Pancreas (tissue), 10 donors: ENCODE measurements around the gene ST6GAL1. TPM values are rescaled to one million over a fixed set of nuclear protein-coding genes. Genes with fewer than 3 reads are reported as not detected.

Experiments used
- ATAC-seq, 4 donors: fragments of 200-7000 bp; cut with Tn5 transposase; one replicate each; pipeline versions ENCODE4 v1.8.0 to v1.9.1; 2020; ENCODE audit warnings: mild to moderate bottlenecking in 4 of 4, moderate library complexity in 4 of 4
- DNase-seq, 6 donors: peaks; one replicate each; pipeline ENCODE4 v3.0.0-alpha.2; 2020
- FAIRE-seq: peaks from 2 replicates; lab custom pipeline; 2012; peaks lifted over from hg19 to GRCh38; lab: Jason Lieb, UNC
- H3K27ac ChIP-seq, 4 donors: fragments of 200-600 bp; sonication (generic); 1 replicate in 3 of 4; 2 replicates in 1 of 4; pipeline versions ENCODE4 v1.5.0 to v1.8.0; 2020
- H3K27me3 ChIP-seq, 4 donors: fragments of 200-600 bp; one replicate each; pipeline ENCODE4 v1.8.0; 2021
- H3K36me3 ChIP-seq, 3 donors: fragments of 200-600 bp; sonication (generic) in 1 of 3; one replicate each; pipeline versions ENCODE4 v1.5.0 to v1.8.0; 2020 to 2021
- H3K4me1 ChIP-seq, 3 donors: fragments of 200-600 bp; one replicate each; pipeline ENCODE4 v1.8.0; 2021
- H3K4me3 ChIP-seq, 4 donors: fragments of 200-600 bp; sonication (generic) in 2 of 4; one replicate each; pipeline versions ENCODE4 v1.5.0 to v1.8.0; 2020 to 2021
- H3K9me3 ChIP-seq, 4 donors: fragments of 200-600 bp; one replicate each; pipeline ENCODE4 v1.8.0; 2021
- CTCF ChIP-seq, 4 donors: fragments of 200-600 bp; sonication (generic) in 3 of 4; IDR thresholded peaks; one replicate each; pipeline versions ENCODE4 v1.5.0 to v1.8.0; 2021; ENCODE audit warnings: antibody characterized with exemption in 4 of 4
- WGBS, 2 donors: extraction: QIAGEN DNeasy Blood & Tissue Kit; methylation state at CpG; one replicate each; pipeline ENCODE4 v1.1.7; 2013; 5-methylcytosine and 5-hydroxymethylcytosine counted together
- intact Hi-C, 3 donors: fragments of 100-400 bp; cut with DNase I; formaldehyde crosslinking; loops; one replicate each; pipeline versions ENCODE4 v1.11.1 to v1.14.2; 2022
- polyA plus RNA-seq, 2 donors: library from polyadenylated mRNA; stranded (reverse); fragments of 200-250 nt; gene quantifications; one replicate each; pipeline ENCODE4 v1.2.3, GENCODE V29; 2013
- total RNA-seq, 6 donors: library from RNA; stranded (reverse); fragmentation: NEBNext Ultra II Directional in 4 of 6; extraction: Animal tissue kit (Norgen Biotek cat#: 25700) in 4 of 6; gene quantifications; one replicate each; pipeline versions ENCODE4 v1.2.1 to v1.2.4, GENCODE V29; 2021 to 2023
- donor health status: healthy with polysubstance abuse.
- donor health status: DM: no; HTN: no; CAD: no; lungs with moderate emphysema.
- donor health status: DM: no; HTN: no; CAD: no.
- donor health status: control.
- donor health status: control.
- donor health status: Bipolar disorder and iron deficiency.
- donor health status: DM: yes; HTN: yes; CAD: no.
- donor health status: DM: no; HTN: no; CAD: no.
- donor health status: DM: no; HTN: no; CAD: no.
- donor health status: DM: yes; HTN: yes; CAD: no.

The ST6GAL1 gene
- total and polyA plus RNA-seq, 8 donors, result 4.8 to 36.6 (median 8.3) TPM

DNA sequence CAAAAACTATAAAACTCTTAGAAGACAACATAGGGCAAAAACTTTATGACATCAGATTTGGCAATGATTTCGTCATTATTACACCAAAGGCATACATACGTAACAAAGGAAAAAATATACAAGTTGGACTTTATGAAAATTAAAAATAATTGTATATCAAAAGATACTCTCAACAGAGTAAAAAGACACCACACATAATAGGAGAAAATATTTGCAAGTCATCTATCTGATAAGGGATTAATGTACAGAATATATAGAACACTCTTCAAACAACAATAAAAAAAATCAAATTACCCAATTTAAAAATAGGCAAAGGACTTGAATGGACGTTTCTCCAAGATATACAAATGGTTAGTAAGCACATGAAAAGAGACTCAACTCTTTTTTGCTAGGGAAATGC, 131.4 kb downstream of the ST6GAL1 start:
- no peak for ATAC-seq
- H3K36me3 ChIP-seq, result no peaks in the 10 kb centered on the region
- H3K27me3 ChIP-seq, result no peaks in the 10 kb centered on the region
- H3K4me1 ChIP-seq, result peaks cover 0 to 7% (median 5%) of the 10 kb centered on the region in 3 donors
- intact Hi-C loops, result no loop called here
- 62 to 71% methylated on average over 3 of the region's 3 CpGs for WGBS, 2 donors
- no peak for TF ChIP-seq CTCF (IDR thresholded peaks at IDR 0.05)
- H3K4me3 ChIP-seq, result no peak overlapping the region
- peak overlapping the region in 1 of 4 donors; percentile 14 for H3K27ac ChIP-seq
- no peak for FAIRE-seq
- DNase-seq, result no peak
- H3K9me3 ChIP-seq, result peaks cover 0 to 4% (median 0%) of the 10 kb centered on the region in 4 donors

DNA sequence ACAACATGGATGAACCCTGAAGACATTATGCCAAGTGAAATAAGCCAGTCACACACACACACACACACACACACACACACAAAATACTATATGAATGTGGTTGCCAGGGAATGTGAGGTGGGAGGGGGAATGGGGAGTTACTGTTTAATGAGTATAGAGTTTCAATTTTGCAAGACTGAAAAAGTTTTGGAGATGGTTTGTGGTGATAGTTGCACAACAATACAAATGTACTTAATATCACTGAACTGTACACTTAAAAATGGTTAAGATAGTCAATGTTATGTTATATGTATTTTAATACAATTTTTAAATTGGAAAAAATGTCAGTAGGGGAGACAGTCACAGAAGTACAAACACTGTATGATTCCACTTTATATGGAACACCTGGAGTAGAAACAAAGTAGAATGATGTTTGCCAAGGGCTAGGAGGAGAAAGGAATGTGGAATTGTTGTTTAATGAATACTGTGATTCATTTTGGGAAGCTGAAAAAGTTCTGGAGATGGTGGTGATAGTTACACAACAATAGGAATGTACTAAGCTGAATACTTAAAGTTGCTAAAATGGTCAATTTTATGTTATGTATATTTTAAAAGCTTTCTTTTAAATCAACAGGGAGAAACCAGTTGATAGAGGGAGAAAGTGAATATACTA, 132.3 kb downstream of the ST6GAL1 start:
- peak; percentile 29 to 45 (median 36) for ATAC-seq
- DNase-seq, result no peak
- H3K27ac ChIP-seq, result peak overlapping the region in 3 of 4 donors; percentile 64 to 73 (median 65)

DNA sequence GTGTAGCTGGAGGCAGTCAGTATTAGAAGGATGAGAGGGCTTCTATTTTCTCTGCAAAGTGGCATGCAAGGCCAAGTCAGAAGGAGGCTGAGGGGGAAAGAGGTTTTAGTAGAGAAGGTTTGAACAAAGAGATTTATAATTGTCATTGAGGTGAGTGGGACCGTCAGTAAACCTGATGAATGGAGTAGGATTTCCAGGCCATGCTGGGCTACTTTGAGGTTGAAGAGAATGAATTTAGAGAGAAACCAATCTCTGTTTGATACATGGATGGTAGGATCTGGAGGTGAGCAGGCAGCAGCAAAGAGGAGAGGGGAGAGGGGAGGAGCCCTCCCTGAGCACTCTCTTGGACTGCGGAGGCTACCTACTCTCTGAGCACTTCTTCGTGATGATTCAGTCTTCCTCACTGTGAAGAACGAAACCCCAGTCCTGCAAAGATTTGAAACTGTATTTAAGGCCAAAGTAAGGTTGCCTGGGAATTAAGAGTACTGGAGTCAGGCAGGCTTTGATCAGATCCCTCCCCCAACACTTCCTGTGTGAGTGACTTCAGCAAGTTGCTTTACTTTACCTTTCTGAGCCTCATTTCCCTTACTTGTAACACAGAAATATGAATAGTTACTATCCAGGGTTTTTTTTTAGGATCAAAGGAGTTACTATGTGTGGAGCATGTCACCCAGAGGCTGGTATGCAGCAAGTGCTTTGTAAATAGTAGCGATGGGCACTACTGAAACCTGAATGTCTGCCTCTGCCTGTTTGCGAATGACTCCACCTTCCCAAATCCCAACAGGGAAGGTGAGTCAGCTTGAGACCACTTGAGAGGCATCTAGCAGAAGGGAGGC, 133.2 kb downstream of the ST6GAL1 start:
- no peak for DNase-seq
- ATAC-seq, result peak in 3 of 4 donors; percentile 39 to 63 (median 55)
- Histone ChIP-seq H3K36me3 (no peaks in the 10 kb centered on the region), H3K4me3 (no peak overlapping the region), H3K9me3 (peaks cover 0 to 4% (median 0%) of the 10 kb centered on the region in 4 donors), H3K4me1 (peaks cover 0 to 7% (median 5%) of the 10 kb centered on the region in 3 donors), H3K27me3 (no peaks in the 10 kb centered on the region), H3K27ac (peak overlapping the region; percentile 10 to 73 (median 64))
- no peak for TF ChIP-seq CTCF (IDR thresholded peaks at IDR 0.05)
- 40 to 43% methylated on average over 6 of the region's 6 CpGs for WGBS, 2 donors
- intact Hi-C loops, result no loop called here
- no peak for FAIRE-seq

More for the DNA sequence above, 132.3 kb downstream of the ST6GAL1 start:
- peaks cover 0 to 4% (median 0%) of the 10 kb centered on the region in 4 donors for H3K9me3 ChIP-seq
- H3K4me3 ChIP-seq, result no peak overlapping the region
- no peaks in the 10 kb centered on the region for H3K36me3 ChIP-seq
- intact Hi-C loops, result no loop called here
- H3K4me1 ChIP-seq, result peaks cover 0 to 7% (median 5%) of the 10 kb centered on the region in 3 donors
- FAIRE-seq, result no peak
- H3K27me3 ChIP-seq, result no peaks in the 10 kb centered on the region
- no peak for TF ChIP-seq CTCF (IDR thresholded peaks at IDR 0.05)

DNA sequence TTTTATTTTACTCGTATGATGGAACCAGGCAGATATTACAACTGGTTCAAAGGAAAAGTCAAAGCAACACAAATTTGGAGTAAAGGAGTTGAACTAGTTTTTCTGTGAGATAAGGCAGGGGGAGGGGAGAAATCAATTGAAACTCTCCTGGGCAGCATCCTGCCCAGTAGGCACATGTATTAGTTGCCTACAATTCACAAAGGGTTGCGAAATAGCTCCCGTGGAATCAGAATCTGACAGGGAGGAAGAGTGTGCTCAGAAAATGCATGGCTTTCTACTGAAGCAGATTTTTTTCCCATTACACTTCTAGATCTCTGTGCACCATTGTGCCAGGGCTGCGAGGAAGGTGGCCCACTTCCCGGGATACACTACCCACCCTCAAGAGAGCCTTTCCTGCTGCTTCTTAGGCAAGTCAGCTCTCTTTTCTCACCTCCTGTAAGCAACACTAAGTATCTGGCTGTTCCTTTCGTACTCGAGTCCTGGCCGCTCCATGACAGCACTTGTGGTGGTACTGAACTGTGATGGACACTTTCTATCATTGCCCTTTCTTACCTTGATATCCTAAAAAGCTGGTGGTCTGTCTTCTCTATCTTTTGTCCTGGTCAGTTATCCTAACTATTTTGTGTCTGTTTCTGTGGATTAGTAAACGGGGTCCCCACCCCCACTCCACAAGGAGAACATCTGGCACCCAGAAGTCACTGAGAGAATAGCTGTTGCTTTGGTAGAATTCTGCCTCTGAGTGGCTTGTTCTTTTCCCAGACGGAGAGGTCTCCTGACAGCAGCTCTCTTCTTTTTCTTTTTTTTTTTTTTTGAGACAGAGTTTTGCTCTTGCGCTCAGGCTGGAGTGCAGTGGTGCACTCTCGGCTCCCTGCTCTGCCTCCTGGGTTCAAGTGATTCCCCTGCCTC, 134.1 kb downstream of the ST6GAL1 start:
- TF ChIP-seq CTCF (IDR thresholded peaks at IDR 0.05), result no peak
- no peaks in the 10 kb centered on the region for H3K27me3 ChIP-seq
- peaks cover 0 to 7% (median 5%) of the 10 kb centered on the region in 3 donors for H3K4me1 ChIP-seq
- no peaks in the 10 kb centered on the region for H3K36me3 ChIP-seq
- 35 to 40% methylated on average over 12 of the region's 12 CpGs for WGBS, 2 donors
- H3K9me3 ChIP-seq, result peaks cover 0 to 4% (median 0%) of the 10 kb centered on the region in 4 donors
- intact Hi-C loops, result no loop called here
- ATAC-seq, result peak; percentile 77 to 92 (median 86)
- H3K27ac ChIP-seq, result peak overlapping the region in 3 of 4 donors; percentile 64 to 73 (median 65)
- no peak for FAIRE-seq
- peak in 3 of 6 donors; percentile 27 to 38 (median 37) for DNase-seq
- H3K4me3 ChIP-seq, result no peak overlapping the region
